CD4-positive, alpha-beta T cell treated with Interleukin-4 for 1 hour (primary cell): ENCODE results near the gene LGALS1.
"Not testable (repeated sequence)": the region's sequence is repeated elsewhere in the genome, so short reads cannot be mapped to it uniquely, and the experiment has no call there.

Experiments
- DNase-seq, 2 donors: peaks; one replicate each; pipeline ENCODE4 v3.0.0-alpha.2; 2020 to 2022

The LGALS1 gene

GRCh38 chr22:37690901-37691504 lies 15.6 kb downstream of the LGALS1 start:
- DNase-seq, result no peak

- DNase-seq, result no peak
Measured at GRCh38 chr22:37692627-37693285, 17.3 kb downstream of the LGALS1 start.

DNA sequence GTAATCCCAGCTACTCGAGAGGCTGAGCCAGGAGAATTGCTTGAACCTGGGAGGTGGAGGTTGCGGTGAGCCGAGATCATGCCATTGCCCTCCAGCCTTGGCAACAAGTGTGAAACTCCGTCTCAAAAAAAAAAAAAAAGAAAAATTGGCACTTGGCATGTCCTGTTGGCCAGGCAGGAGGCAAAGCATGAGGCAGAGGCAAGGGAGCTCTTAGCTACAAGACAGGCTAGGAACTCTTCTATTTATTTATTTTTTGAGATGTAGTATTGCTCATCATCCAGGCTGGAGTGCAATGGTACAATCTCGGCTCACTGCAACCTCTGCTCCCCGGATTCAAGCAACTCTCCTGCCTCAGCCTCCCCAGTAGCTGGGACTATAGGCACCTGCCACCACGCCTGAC lies 18.7 kb downstream of the LGALS1 start:
- DNase-seq, result not testable (repeated sequence)

DNA sequence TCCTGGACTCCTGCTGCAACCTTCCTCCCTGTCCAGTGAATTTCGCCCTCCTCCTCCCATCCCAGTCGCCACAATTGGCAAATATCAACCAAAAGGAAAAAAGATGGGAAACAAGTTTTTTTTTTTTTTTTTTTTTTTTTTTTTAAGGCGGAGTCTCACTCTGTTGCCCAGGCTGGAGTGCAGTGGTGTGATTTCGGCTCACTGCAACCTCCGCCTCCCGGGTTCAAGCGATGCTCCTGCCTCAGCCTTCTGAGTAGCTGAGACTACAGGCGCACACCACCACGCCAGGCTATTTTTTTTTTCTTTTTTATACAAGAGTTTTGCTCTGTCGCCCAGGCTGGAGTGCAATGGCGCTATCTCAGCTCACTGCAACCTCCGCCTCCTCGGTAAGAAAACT lies 20.8 kb downstream of the LGALS1 start:
- DNase-seq, result not testable (repeated sequence)

- peak; percentile 87 to 89 for DNase-seq
Measured at GRCh38 chr22:37696657-37697537, 21.5 kb downstream of the LGALS1 start, which contains the start of gene TRIOBP. Gene TRIOBP, plus strand, starts transcription at chr22:37697048. Its CDS starts 4,318 bp downstream, at chr22:37701366.

GRCh38 chr22:37697538-37697835 lies 22.1 kb downstream of the LGALS1 start:
- no peak for DNase-seq

DNA sequence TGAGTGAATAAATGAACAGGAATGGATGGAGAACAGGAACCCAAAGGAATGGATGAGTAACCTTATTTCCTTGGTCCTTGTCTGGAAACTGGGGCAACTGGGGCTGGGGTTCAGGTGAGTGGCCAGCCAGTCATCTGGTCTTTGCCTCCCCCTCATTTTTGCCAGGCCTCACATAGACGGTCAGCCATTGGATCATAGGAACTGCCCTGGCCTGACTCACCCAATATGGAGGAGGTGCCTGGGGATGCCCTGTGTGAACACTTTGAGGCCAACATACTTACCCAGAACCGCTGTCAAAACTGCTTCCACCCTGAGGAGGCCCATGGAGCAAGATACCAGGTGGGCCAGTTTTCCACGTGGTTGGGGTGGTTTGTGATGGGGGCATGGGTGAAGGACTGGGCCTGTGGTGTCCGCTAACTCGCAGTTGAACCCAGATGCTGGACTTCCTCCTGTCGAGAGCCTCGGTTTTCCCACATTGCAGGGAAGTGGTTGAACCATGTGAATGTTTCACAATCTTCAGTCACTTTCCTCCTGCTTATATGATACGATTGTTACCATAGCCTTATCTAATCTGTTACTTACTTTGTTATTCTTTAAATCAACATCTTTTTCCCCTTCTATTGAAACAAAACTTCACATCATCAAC lies 25.8 kb downstream of the LGALS1 start:
- DNase-seq, result no peak

DNA sequence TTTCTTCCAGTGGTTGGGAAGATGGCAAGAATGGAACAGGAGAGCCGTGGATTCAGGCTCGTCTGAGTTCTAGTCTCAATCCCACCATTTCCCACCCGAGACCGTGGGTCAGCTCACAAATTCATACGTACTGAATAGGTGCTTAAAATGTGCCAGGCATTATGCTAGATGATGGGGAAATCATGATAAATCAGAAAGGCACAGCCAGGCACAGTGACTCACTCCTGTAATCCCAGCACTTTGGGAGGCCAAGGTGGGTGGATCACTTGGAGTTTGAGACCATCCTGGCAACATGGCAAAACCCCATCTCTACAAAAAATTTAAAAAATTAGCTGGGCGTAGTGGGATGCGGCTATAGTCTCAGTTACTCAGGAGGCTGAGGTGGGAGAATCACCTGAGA lies 28.5 kb downstream of the LGALS1 start:
- DNase-seq, result no peak

- DNase-seq, result no peak
Measured at GRCh38 chr22:37704645-37705044, 29.2 kb downstream of the LGALS1 start.

- DNase-seq, result no peak
Measured at GRCh38 chr22:37705205-37705604, 29.8 kb downstream of the LGALS1 start.

DNA sequence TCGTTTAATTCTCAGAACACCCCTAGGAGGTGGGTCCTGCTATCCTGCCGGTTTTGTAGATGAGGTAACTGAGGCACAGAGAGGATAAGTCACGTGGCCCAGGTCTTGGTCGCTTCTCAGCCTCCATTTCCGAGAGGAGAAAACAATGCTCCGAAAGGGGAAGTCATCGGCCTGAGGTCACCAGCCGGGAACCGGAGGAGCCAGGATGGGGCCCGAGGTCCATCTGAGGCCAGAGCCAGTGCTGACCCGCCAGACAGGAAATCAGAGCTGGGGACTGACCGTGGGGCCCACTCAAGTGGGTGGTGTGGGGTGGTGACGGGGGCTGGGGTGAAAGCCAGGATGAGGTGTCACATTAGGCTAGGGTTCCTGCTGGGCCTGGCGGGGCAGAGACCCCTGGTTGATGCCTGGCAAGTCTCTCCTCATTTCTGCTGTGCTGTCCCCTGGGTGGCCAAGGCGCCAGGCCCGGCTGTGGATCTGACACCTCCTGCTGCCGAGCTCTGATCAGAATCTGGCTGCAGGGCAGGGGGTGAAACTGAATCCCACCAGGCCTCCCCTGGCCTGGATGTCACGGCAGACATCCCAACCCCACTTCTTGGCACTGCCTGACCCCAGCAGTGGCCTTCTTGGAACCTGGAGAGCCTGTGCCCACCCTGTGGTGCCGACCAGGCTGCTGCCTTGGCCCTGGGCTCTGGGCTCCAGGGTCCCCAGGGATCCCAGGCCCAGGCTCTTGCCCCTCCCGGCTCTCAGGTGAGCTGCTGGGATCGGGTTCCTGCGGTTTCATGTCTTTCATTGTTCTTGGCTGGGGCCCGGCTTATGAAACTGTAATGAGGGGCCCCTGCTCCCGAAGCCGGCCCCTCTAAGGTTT lies 33.4 kb downstream of the LGALS1 start:
- peak in 1 of 2 donors; percentile 30 for DNase-seq

- DNase-seq, result no peak
Measured at GRCh38 chr22:37709445-37709765, 34.0 kb downstream of the LGALS1 start.

DNA sequence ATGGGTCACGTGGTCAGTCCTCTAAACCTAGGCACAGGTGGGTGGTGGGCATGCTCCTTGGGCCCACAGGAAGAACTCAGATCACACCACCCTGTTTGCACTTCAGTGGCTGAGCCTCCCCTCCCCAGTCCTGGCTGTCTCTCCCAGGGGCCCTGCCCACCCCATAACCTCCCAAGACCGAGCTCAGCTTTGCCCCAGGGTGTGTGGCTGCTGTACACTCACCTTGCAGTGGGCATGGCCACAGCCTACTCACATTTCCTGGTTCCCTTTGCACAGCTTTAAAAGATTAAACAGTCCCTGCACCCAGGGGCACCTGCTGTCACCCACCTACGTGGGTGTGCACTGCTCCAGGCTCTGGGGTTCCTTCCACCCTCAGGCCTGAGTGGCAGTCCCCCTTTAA lies 35.2 kb downstream of the LGALS1 start:
- no peak for DNase-seq

DNA sequence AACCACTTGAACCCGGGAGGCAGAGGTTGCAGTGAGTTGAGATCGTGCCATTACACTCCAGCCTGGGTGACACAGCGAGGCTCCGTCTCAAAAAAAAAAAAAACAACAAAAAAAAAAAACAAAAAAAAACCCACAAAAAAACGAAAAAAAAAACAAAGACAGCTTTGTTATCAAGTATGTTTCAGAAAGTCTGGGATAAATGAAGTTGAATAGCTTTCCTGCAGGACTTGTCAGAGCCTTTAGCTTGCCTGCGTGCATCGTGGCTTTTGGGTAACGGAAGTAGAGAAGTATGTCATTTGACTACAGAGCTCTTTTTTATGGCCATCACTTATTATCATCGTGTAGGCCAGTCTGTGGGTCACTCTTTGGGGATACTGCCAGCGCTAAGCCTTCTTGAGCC lies 36.1 kb downstream of the LGALS1 start:
- DNase-seq, result no peak

DNA sequence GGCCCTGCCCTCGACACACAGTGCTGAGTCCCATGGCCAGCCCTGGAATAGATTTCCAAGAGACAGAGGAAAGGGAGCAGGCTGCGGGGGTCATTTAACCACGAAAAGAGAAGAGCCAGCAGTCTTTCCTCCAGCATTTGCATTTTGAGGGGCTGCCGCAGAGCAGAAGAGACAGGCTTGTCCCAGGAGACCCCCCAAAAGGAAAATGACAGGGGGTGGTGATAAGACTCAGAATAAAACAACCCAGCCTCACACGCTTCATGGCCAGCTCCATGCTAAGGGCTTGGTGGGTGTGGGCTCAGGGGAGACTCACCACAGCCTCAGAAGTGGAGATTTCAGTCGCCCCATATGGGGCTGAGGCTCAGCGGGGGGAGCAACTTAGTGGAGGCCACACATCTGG lies 38.3 kb downstream of the LGALS1 start:
- DNase-seq, result no peak

- DNase-seq, result no peak
Measured at GRCh38 chr22:37714634-37715033, 39.2 kb downstream of the LGALS1 start.

DNA sequence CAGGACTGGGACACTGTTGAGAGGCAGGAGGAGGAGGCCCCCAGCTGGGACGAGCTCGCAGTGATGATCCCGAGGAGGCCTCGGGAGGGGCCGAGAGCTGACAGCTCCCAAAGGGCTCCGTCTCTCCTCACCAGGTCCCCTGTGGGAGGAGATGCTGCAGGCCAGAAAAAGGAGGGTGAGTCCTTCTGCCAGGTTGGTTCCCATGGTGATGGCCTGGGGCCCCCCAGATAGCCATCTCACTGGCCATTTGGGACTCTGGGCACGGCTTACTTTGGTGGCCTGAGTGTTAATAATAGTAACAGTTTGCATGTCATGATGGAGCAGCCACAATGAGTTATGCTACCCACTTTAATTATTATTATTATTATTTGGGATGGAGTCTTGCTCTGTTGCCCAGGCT lies 40.3 kb downstream of the LGALS1 start:
- no peak for DNase-seq

- no peak for DNase-seq
Measured at GRCh38 chr22:37716708-37717107, 41.3 kb downstream of the LGALS1 start.

GRCh38 chr22:37717235-37717634 lies 41.8 kb downstream of the LGALS1 start:
- DNase-seq, result not testable (repeated sequence)

DNA sequence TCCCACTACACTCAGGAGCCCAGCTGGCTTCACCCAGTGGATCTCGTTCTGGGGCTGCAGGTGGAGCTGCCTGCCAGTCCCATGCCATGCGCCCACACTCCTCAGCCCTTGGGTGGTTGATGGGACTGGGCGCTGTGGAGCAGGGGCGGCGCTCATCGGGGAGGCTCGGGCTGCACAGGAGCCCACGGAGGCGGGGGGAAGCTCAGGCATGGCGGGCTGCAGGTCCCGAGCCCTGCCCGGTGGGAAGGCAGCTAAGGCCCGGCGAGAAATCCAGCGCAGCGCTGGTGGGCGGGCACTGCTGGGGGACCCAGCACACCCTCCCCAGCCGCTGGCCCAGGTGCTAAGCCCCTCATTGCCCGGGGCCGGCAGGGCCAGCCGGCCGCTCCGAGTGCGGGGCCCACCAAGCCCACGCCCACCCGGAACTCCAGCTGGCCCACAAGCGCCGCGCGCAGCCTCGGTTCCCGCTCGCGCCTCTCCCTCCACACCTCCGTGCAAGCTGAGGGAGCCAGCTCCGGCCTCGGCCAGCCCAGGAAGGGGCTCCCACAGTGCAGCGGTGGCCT lies 42.4 kb downstream of the LGALS1 start:
- DNase-seq, result not testable (repeated sequence)

- no peak for DNase-seq
Measured at GRCh38 chr22:37725551-37726240, 50.3 kb downstream of the LGALS1 start.
